ENCODE results near the gene PREP. TPM values are rescaled to one million over a fixed set of nuclear protein-coding genes. Genes with fewer than 3 reads are reported as not detected.

PREP gene
- 27.6 and 29.2 TPM in 2 replicates for total RNA-seq

DNA sequence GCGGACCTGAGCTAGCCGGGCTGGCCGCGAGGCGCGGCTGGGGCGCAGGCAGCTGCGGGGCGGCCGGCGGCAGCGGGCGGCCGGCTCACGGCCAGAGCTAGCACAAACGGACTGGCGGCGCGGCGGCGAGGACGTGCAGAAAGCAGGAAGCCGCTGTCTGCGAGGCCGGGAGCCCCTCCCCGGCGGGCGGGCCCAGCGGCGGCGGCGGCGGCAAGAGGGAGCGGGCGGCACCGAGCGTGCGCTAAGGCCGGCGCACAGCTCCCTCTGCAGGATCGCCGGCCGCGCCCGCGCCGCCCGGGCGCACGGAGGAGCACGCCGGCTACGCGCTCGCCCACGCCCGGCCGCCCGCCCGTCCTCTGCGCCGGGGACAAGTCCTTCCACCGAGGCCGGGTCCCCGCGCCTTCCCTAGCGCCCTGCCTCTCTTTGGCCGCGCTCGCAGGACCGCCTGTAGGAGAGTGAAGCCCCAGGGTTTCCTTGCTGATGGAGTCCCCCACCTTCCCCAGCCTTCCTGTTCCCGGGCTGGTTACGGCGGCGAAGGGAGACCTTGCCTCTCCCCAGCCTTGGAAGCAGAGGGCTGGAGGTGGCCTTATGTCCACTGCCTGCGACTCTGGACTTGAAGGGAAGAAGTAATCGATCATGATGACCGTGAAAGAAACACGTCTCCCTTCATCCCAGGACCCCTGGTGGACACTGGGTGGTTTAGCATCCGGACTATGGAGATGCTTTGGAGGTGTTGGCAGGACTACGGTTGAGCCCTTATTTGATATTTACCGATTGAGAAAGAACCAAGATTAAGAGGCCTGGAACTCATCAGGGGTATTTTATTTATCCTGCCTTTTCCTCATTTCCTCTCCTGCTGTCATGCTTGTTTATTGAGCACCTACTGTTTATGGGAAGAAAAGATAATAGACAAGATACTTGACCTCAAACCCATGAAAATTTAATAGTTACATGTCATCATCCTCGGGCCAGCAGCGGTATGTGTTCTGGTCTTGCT lies at the start of gene PREP:
Gene PREP, minus strand, starts transcription at position 144 of the 997 bp plus-strand sequence. CDS start 191 bp downstream, outside the sequence.

Other genes starting within 250 kb of the PREP start
- 71.8 and 73.3 TPM in 2 replicates for gene POPDC3, start 223.1 kb downstream of the PREP start, total RNA-seq